Measurements from ENCODE around the gene MCRIP1.

Gene MCRIP1

GRCh38 chr17:81810476-81810875 lies 22.6 kb downstream of the MCRIP1 start:
- peaks cover 48% of the 10 kb centered on the region for H3K27me3 ChIP-seq (ENCODE audit: control insufficient read depth, insufficient read depth, low read length)
- no peak overlapping the region for H3K4me3 ChIP-seq (ENCODE audit: low read length)

GRCh38 chr17:81809556-81809998 lies 23.5 kb downstream of the MCRIP1 start:
- peaks cover 11% of the 10 kb centered on the region for H3K4me1 ChIP-seq (ENCODE audit: control insufficient read depth, insufficient read depth, low read length)

More at GRCh38 chr17:81810476-81810875, 22.6 kb downstream of the MCRIP1 start:
- Histone ChIP-seq H3K9ac (ENCODE audit: low read length) (no peak overlapping the region), H3K9me3 (ENCODE audit: control insufficient read depth, low read length) (no peaks in the 10 kb centered on the region), H3K36me3 (ENCODE audit: control insufficient read depth, insufficient read depth, low read length) (no peaks in the 10 kb centered on the region), H3K4me1 (ENCODE audit: control insufficient read depth, insufficient read depth, low read length) (peaks cover 12% of the 10 kb centered on the region)

GRCh38 chr17:81808778-81809555 lies 24.1 kb downstream of the MCRIP1 start:
- H3K36me3 ChIP-seq (ENCODE audit: control insufficient read depth, insufficient read depth, low read length): no peaks in the 10 kb centered on the region
- no peaks in the 10 kb centered on the region for H3K9me3 ChIP-seq (ENCODE audit: control insufficient read depth, low read length)
- no peak overlapping the region for H3K4me3 ChIP-seq (ENCODE audit: low read length)
- peaks cover 63% of the 10 kb centered on the region for H3K27me3 ChIP-seq (ENCODE audit: control insufficient read depth, insufficient read depth, low read length)
- no peak overlapping the region for H3K9ac ChIP-seq (ENCODE audit: low read length)
- H3K4me1 ChIP-seq (ENCODE audit: control insufficient read depth, insufficient read depth, low read length): peaks cover 11% of the 10 kb centered on the region

More at GRCh38 chr17:81809556-81809998, 23.5 kb downstream of the MCRIP1 start:
- Histone ChIP-seq H3K9me3 (ENCODE audit: control insufficient read depth, low read length) (no peaks in the 10 kb centered on the region), H3K27me3 (ENCODE audit: control insufficient read depth, insufficient read depth, low read length) (peaks cover 57% of the 10 kb centered on the region), H3K9ac (ENCODE audit: low read length) (no peak overlapping the region), H3K36me3 (ENCODE audit: control insufficient read depth, insufficient read depth, low read length) (no peaks in the 10 kb centered on the region), H3K4me3 (ENCODE audit: low read length) (no peak overlapping the region)

DNA sequence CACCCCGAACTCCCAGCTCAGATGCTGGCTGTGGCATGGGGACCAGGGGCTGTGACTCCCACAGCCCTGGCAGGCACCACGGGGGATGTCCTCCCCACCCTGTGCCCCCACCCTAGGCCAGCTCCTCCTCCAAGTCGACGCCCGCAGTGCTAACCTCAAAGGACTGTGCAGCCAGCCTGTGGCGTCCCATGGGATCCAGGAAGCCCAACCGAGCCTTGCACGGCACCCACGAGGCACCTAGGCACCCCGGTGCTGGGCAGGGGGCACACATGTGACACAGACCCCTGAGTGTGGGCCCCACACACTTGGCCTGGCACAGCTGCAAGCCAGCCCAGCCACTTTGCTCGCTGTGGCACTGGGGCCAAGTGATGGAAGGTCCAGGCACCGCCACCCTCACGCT lies 25.3 kb downstream of the MCRIP1 start:
- H3K9ac ChIP-seq (ENCODE audit: low read length): no peak overlapping the region
- peaks cover 11% of the 10 kb centered on the region for H3K4me1 ChIP-seq (ENCODE audit: control insufficient read depth, insufficient read depth, low read length)
- H3K36me3 ChIP-seq (ENCODE audit: control insufficient read depth, insufficient read depth, low read length): no peaks in the 10 kb centered on the region
- H3K27me3 ChIP-seq (ENCODE audit: control insufficient read depth, insufficient read depth, low read length): peaks cover 74% of the 10 kb centered on the region
- H3K4me3 ChIP-seq (ENCODE audit: low read length): no peak overlapping the region
- no peaks in the 10 kb centered on the region for H3K9me3 ChIP-seq (ENCODE audit: control insufficient read depth, low read length)

DNA sequence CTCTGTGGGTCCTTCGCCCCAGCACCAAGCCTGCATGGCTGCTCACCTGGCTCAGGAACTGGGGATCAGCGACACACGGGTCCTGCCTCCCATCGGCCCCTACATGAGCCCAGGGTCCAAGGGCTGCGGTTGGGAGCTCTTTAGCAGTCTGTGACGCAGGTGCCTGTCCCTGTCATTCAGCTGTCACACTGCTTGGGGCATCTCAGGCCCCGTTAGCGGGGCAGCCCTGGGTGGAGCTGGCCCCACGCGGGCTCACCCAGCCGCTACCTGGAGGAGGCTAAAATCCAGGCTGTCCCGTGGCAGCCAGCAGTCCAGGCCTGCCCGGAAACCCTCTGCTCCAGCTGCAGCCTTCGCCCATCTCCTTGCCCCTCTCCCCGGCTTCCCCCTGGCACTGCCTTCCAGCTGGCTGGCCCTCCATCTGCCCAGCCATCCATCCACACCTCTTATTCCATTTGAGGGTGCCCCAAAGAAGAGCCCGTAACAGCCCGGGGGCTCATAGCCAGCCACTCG lies 25.8 kb downstream of the MCRIP1 start:
- Histone ChIP-seq H3K4me3 (ENCODE audit: low read length) (no peak overlapping the region), H3K4me1 (ENCODE audit: control insufficient read depth, insufficient read depth, low read length) (peaks cover 11% of the 10 kb centered on the region), H3K36me3 (ENCODE audit: control insufficient read depth, insufficient read depth, low read length) (no peaks in the 10 kb centered on the region), H3K9ac (ENCODE audit: low read length) (no peak overlapping the region), H3K9me3 (ENCODE audit: control insufficient read depth, low read length) (no peaks in the 10 kb centered on the region), H3K27me3 (ENCODE audit: control insufficient read depth, insufficient read depth, low read length) (peaks cover 80% of the 10 kb centered on the region)

DNA sequence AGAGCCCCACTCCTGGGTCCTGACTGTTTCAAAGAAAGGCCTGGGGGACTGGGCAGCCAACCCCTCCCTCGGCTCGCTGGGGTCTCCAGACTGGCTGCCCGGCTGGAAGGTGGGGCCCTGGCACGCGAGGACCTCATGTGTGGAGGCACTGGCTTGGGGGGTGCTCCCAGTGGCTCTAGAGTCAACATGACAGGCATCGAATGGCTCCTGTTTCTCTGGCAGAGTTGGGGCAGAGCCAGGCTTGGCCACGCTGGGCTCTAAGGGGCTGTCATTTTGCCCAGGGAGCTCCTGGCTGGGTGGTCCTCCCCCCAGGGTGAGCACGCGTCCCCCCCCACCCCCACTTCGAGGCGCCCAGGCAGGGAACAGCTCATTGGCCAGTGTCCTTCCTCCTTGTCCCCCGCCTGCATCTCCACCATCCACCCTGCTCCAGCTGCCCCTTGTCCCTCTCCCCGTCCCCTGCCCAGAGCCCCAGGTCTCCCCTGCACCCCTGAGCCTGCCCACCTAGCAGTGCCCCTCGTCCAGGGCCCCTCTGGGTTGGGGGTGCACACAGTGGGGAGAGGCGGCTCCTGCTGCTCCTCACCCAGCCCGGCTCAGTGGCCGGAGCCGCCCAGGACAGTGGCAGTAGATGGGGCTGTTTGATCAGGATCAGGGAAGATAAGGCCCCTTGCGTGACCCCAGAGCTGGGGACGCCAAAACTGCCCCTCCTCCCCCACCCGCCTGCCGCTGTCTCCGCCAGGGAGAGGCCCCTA lies 26.5 kb downstream of the MCRIP1 start:
- Histone ChIP-seq H3K4me1 (ENCODE audit: control insufficient read depth, insufficient read depth, low read length) (peaks cover 11% of the 10 kb centered on the region), H3K27me3 (ENCODE audit: control insufficient read depth, insufficient read depth, low read length) (peaks cover 86% of the 10 kb centered on the region), H3K9ac (ENCODE audit: low read length) (no peak overlapping the region), H3K9me3 (ENCODE audit: control insufficient read depth, low read length) (no peaks in the 10 kb centered on the region), H3K36me3 (ENCODE audit: control insufficient read depth, insufficient read depth, low read length) (no peaks in the 10 kb centered on the region), H3K4me3 (ENCODE audit: low read length) (no peak overlapping the region)

GRCh38 chr17:81805707-81806460 lies 27.2 kb downstream of the MCRIP1 start:
- H3K27me3 ChIP-seq (ENCODE audit: control insufficient read depth, insufficient read depth, low read length): peaks cover 92% of the 10 kb centered on the region
- no peaks in the 10 kb centered on the region for H3K9me3 ChIP-seq (ENCODE audit: control insufficient read depth, low read length)
- H3K36me3 ChIP-seq (ENCODE audit: control insufficient read depth, insufficient read depth, low read length): no peaks in the 10 kb centered on the region
- peaks cover 11% of the 10 kb centered on the region for H3K4me1 ChIP-seq (ENCODE audit: control insufficient read depth, insufficient read depth, low read length)
- H3K9ac ChIP-seq (ENCODE audit: low read length): no peak overlapping the region
- no peak overlapping the region for H3K4me3 ChIP-seq (ENCODE audit: low read length)

- Histone ChIP-seq H3K4me1 (ENCODE audit: control insufficient read depth, insufficient read depth, low read length) (peaks cover 11% of the 10 kb centered on the region), H3K36me3 (ENCODE audit: control insufficient read depth, insufficient read depth, low read length) (no peaks in the 10 kb centered on the region), H3K9ac (ENCODE audit: low read length) (no peak overlapping the region), H3K27me3 (ENCODE audit: control insufficient read depth, insufficient read depth, low read length) (peaks cover 86% of the 10 kb centered on the region), H3K9me3 (ENCODE audit: control insufficient read depth, low read length) (no peaks in the 10 kb centered on the region), H3K4me3 (ENCODE audit: low read length) (no peak overlapping the region)
These were observed 28.3 kb downstream of the MCRIP1 start for GRCh38 chr17:81804559-81805399.

DNA sequence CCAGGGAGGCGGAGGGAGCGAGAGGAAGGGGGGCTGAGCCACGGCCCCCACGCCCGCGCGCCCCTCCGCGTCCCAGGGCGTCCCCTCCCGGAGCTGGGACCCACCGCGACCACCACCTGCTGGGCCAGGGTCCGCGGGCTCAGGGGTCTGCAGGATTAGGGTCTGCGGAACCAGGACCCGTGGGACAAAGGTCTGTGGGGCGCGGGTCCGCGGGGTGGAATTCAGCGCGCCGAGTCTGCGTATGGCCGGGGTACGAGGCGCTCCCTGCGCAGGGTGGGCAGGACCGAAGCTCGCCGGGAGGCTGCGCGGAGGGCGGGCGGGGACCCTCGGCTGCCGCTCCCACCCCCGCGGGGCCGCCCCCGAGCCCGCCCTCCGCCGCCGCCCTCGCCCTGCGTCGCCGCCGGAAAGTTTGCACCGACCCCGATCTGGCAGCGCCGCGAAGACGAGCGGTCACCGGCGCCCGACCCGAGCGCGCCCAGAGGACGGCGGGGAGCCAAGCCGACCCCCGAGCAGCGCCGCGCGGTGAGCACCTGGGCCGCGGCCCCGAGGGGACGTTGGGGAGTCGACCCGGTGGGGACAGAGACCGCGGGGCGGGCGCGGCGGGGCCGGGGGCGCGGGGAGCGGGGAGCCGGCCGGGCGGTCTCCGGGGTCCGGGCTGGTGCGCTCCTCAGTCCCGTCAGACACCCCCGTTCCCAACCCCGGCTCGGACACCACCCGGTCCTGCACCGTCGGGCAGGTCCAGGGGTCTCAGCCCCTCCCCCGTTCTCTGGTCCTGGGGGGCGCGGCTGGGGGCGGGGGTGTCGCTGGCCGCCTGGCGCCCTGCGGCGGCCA lies 29.1 kb downstream of the MCRIP1 start, which contains the start of gene GCGR:
TSS of gene GCGR (plus strand) at position 423 of the 831 bp plus-strand sequence. CDS start 4,869 bp downstream, outside the sequence.
- Histone ChIP-seq H3K9ac (ENCODE audit: low read length) (no peak within 1 kb of the TSS), H3K4me1 (ENCODE audit: control insufficient read depth, insufficient read depth, low read length) (peaks cover 11% of the 10 kb centered on the region), H3K9me3 (ENCODE audit: control insufficient read depth, low read length) (no peaks in the 10 kb centered on the region), H3K36me3 (ENCODE audit: control insufficient read depth, insufficient read depth, low read length) (no peaks in the 10 kb centered on the region), H3K4me3 (ENCODE audit: low read length) (no peak within 1 kb of the TSS), H3K27me3 (ENCODE audit: control insufficient read depth, insufficient read depth, low read length) (peaks cover 78% of the 10 kb centered on the region)

DNA sequence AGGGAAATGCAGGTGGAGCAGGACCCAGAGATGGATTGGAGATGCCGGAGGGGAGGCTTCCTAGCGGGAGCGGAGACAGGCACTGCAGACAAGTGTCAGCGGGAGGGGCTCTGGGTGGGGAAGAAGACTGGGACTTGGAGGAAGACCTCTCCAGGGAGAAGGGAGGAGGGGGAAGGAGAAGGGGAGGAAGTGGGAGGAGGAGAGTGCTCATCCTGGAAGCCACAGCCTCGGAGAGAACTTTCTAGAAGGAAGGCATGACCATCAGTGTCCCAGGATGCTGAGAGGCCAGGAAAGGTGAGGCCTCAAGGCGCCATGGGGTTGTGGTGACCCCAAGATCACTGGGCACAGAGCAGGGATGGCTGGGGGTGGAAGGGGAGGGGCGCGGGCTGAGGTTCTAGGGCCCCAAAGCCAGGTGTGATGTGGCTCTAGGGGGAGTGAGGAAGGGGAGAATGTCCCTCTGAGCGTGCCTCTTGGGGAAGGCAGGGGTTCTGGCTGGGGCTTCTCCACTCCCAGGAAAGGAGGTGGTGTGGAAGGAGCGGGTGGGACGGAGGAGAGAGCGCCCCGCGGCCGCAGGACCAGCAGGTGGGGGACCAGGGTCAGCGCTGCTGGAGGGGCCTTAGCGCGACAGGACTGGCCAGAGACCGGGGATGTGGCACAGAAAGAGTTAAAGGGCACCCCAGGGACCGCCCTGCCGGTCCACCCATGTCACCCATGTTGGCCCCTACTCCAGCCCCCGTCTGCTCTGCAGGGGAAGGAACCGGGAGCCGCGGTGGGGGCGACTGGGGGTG lies 30.0 kb downstream of the MCRIP1 start:
- H3K9me3 ChIP-seq (ENCODE audit: control insufficient read depth, low read length): no peaks in the 10 kb centered on the region
- no peak overlapping the region for H3K9ac ChIP-seq (ENCODE audit: low read length)
- no peak overlapping the region for H3K4me3 ChIP-seq (ENCODE audit: low read length)
- H3K36me3 ChIP-seq (ENCODE audit: control insufficient read depth, insufficient read depth, low read length): no peaks in the 10 kb centered on the region
- H3K27me3 ChIP-seq (ENCODE audit: control insufficient read depth, insufficient read depth, low read length): peaks cover 73% of the 10 kb centered on the region
- H3K4me1 ChIP-seq (ENCODE audit: control insufficient read depth, insufficient read depth, low read length): peaks cover 11% of the 10 kb centered on the region
